ENCODE measurements around the gene MYLK. TPM values are rescaled to one million over a fixed set of nuclear protein-coding genes. Genes with fewer than 3 reads are reported as not detected.

MYLK gene
- total and polyA plus RNA-seq, 9 of the 15 experiments (the other 6 are each of a cell fraction or from before 2014, with no cell fraction given): 0.11 to 0.53 (median 0.18) TPM; not detected in 2

- Histone ChIP-seq H3K36me3 (ENCODE audit: control insufficient read depth, insufficient read depth, low read length) (no peaks in the 10 kb centered on the region), H4K20me1 (replicated peaks; ENCODE audit: control insufficient read depth, insufficient read depth, low read length) (no peaks in the 10 kb centered on the region), H3K4me3 (no peak overlapping the region), H3K4me1 (replicated peaks in 1 of 2; ENCODE audit: control insufficient read depth in 2 of 2, insufficient read depth in 2 of 2, low read length in 2 of 2) (no peaks in the 10 kb centered on the region), H3K9ac (ENCODE audit: insufficient read depth in 1 of 2, low read depth in 2 of 2, low read length in 2 of 2) (no peak overlapping the region), H3K27me3 (ENCODE audit: control insufficient read depth in 2 of 2, insufficient read depth in 2 of 2, low read length in 2 of 2) (peaks cover 0 to 4% of the 10 kb centered on the region in 2 experiments; a peak in 1 of 5 replicates), H3K9me3 (replicated peaks; ENCODE audit: control insufficient read depth, insufficient read depth, low read depth, low read length) (no peaks in the 10 kb centered on the region), H3K79me2 (ENCODE audit: control insufficient read depth, insufficient read depth, low read length) (no peaks in the 10 kb centered on the region), H2AFZ (ENCODE audit: low read depth, low read length) (no peak overlapping the region), H3K27ac (ENCODE audit: extremely low read depth, low read depth, low read length) (no peak overlapping the region), H3K4me2 (ENCODE audit: insufficient read depth, low read length) (no peak overlapping the region), H3K9me1 (ENCODE audit: control insufficient read depth, insufficient read depth, low read length) (no peaks in the 10 kb centered on the region)
- FAIRE-seq (no peak), ATAC-seq (no peak), DNase-seq (ENCODE audit: extremely low read depth in 1 of 4, low spot score in 3 of 4) (no peak)
- intact Hi-C loops (cut with micrococcal nuclease): no loop called here
- in situ Hi-C loops (cut with MboI): no loop called here
- CTCF ChIA-PET (ENCODE audit: low intra/inter-chr PET ratio): no interaction called here
- 3% methylated on average over 8 of the region's 10 CpGs for WGBS (ENCODE audit: insufficient coverage, low coverage, missing lambda C conversion rate)
- no TSS peak for BruUV-seq (replicated peaks)
- POLR2A ChIA-PET: no interaction called here
- TF ChIP-seq PRPF4 (IDR thresholded peaks at IDR 0.05; ENCODE audit: insufficient read depth, low read depth, low read length, poor library complexity, severe bottlenecking) (no peak), SNIP1 (IDR thresholded peaks at IDR 0.05; ENCODE audit: low read depth) (no peak), FOXJ2 (tag; IDR thresholded peaks at IDR 0.05) (no peak), KDM2B (CRISPR knock-in tag; IDR thresholded peaks at IDR 0.05) (no peak), SFPQ (IDR thresholded peaks at IDR 0.05; ENCODE audit: low read depth, low read length) (no peak), GATAD2A (IDR thresholded peaks at IDR 0.05) (no peak), NCOA1 (IDR thresholded peaks at IDR 0.05; ENCODE audit: low read depth) (no peak), ZNF232 (CRISPR knock-in tag; IDR thresholded peaks at IDR 0.05) (no peak), FOXJ3 (CRISPR knock-in tag; IDR thresholded peaks at IDR 0.05) (no peak), ARID1B (IDR thresholded peaks at IDR 0.05) (no peak), CGGBP1 (CRISPR knock-in tag; IDR thresholded peaks at IDR 0.05) (no peak), ZNF696 (CRISPR knock-in tag; conservative IDR thresholded peaks at IDR 0.05) (no peak), ZBTB49 (CRISPR knock-in tag; IDR thresholded peaks at IDR 0.05; ENCODE audit: borderline replicate concordance) (no peak), EHMT2 (IDR thresholded peaks at IDR 0.05) (no peak), ZBTB12 (CRISPR knock-in tag; IDR thresholded peaks at IDR 0.05) (no peak)
Observed at GRCh38 chr3:123708531-123708930, 175.6 kb downstream of the MYLK start.

Measured in K562 (cell line).